Measurements from ENCODE around the gene CCR6.
A peak's percentile ranks its signal among the peaks of the same experiment; 100 is the strongest.

CCR6 gene

GRCh38 chr6:167090171-167090570 lies 32.7 kb upstream of the CCR6 start:
- H2AFZ ChIP-seq (ENCODE audit: low read depth, low read length), result no peak overlapping the region
- no peak overlapping the region for H3K4me2 ChIP-seq (ENCODE audit: low read length)
- TF ChIP-seq CTCF (IDR thresholded peaks at IDR 0.05; ENCODE audit: low read depth, low read length) (no peak), EZH2phosphoT487 (IDR thresholded peaks at IDR 0.05; ENCODE audit: low read depth) (no peak)
- H3K9ac ChIP-seq (ENCODE audit: low read length), result no peak overlapping the region
- H3K79me2 ChIP-seq (ENCODE audit: low read length), result no peaks in the 10 kb centered on the region
- H3K4me3 ChIP-seq (ENCODE audit: low read length), result no peak overlapping the region
- peaks cover 53% of the 10 kb centered on the region for H3K4me1 ChIP-seq (ENCODE audit: low read length)
- H3K9me3 ChIP-seq (ENCODE audit: insufficient read depth, low read length), result no peaks in the 10 kb centered on the region
- H4K20me1 ChIP-seq (ENCODE audit: insufficient read depth, low read length), result no peaks in the 10 kb centered on the region
- no peaks in the 10 kb centered on the region for H3K36me3 ChIP-seq (replicated peaks; ENCODE audit: low read depth, low read length)
- H3K27ac ChIP-seq (ENCODE audit: low read length), result no peak overlapping the region
- H3K27me3 ChIP-seq (ENCODE audit: low read depth, low read length), result peaks cover 5% of the 10 kb centered on the region; the same call in 1 of the 2 replicates

DNA sequence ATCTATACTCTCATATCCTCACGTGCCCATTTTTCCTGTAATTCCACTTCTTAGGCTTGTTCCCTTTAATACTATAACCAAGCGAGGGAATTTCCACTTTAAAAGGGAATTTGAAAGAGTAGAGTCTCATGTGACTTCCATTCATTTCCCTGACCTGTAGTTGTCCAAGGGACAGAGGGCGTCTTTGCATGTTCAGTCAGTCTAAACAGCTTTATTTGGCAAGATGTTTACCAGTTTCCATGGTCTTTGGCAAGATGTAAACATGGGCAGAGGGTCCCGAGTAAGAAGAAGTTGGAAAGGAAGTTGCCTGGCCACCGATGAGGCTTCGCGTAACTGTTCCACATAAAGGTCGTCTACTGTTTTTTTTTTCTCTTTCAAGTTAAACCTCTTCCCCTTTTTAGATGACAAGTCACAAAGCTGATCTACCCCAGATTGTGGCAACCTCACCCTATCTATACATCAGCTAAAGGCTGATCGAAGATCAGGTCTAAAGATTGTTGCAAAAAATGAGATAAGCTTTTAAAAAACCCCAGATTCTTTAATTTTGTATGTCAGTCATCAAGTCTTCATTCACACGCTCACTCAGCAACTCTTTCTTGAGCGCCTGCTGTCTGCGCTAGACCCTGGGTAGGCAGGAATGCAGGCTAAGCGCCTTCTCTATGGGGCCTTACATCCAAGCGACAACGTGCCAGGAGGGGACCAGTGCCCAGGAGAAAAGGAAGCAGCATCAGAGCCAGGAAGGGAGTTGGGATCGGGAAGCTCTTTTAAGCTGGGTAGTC lies 31.7 kb upstream of the CCR6 start:
- H2AFZ ChIP-seq (ENCODE audit: low read depth, low read length), result 0 out of 2 replicates have a peak overlapping the region, but pooled peaks have one; percentile 53
- H3K4me3 ChIP-seq (ENCODE audit: low read length), result peak overlapping the region; percentile 21; the same call in 1 of the 2 replicates
- H3K4me1 ChIP-seq (ENCODE audit: low read length), result peaks cover 62% of the 10 kb centered on the region
- H3K79me2 ChIP-seq (ENCODE audit: low read length), result no peaks in the 10 kb centered on the region
- H4K20me1 ChIP-seq (ENCODE audit: insufficient read depth, low read length), result no peaks in the 10 kb centered on the region
- H3K36me3 ChIP-seq (replicated peaks; ENCODE audit: low read depth, low read length), result no peaks in the 10 kb centered on the region
- peaks cover 5% of the 10 kb centered on the region; the same call in 1 of the 2 replicates for H3K27me3 ChIP-seq (ENCODE audit: low read depth, low read length)
- no peak overlapping the region; the same call in 1 of the 2 replicates for H3K9ac ChIP-seq (ENCODE audit: low read length)
- no peak overlapping the region for H3K27ac ChIP-seq (ENCODE audit: low read length)
- no peaks in the 10 kb centered on the region for H3K9me3 ChIP-seq (ENCODE audit: insufficient read depth, low read length)
- peak overlapping the region; percentile 74 for H3K4me2 ChIP-seq (ENCODE audit: low read length)
- TF ChIP-seq EZH2phosphoT487 (IDR thresholded peaks at IDR 0.05; ENCODE audit: low read depth), result no peak

- H2AFZ ChIP-seq (ENCODE audit: low read depth, low read length), result no peak overlapping the region
Measured at GRCh38 chr6:167091805-167092107, 31.1 kb upstream of the CCR6 start.

DNA sequence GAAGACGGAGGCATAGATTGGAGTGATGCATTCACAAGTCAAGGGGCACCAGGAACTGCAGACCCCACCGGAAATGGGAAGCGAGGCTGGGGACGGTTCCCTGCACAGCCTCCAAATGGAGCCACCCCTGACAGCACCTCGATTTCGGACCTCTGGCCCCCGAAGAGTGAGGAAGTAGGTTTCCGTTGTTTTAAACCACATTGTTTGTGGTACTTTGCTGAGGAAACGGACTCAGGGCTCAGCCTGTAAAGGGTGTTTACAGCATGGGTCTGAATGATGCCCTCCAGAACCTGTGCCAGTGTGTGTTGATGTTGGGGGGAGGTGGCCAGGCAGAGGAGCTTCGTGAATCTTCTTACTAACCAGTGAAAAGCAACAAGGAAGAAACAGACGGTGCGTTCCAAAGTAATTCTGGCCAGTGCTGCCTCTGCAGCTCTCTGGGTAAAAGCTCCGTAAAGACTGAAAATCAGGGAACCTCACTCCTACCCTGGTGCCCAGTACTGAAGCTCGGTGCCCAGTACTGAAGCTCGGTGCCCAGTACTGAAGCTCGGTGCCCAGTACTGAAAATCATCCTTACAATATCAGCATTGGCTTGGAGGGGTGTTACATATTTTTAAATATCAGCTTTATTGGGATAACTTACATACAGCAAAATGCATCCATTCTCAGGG lies 30.1 kb upstream of the CCR6 start:
- H3K36me3 ChIP-seq (replicated peaks; ENCODE audit: low read depth, low read length), result no peaks in the 10 kb centered on the region
- H3K9ac ChIP-seq (ENCODE audit: low read length), result no peak overlapping the region
- no peak overlapping the region for H3K27ac ChIP-seq (ENCODE audit: low read length)
- H3K4me1 ChIP-seq (ENCODE audit: low read length), result peaks cover 68% of the 10 kb centered on the region
- H3K27me3 ChIP-seq (ENCODE audit: low read depth, low read length), result peaks cover 5% of the 10 kb centered on the region; the same call in 1 of the 2 replicates
- no peaks in the 10 kb centered on the region for H3K79me2 ChIP-seq (ENCODE audit: low read length)
- no peak overlapping the region for H3K4me3 ChIP-seq (ENCODE audit: low read length)
- no peak overlapping the region for H2AFZ ChIP-seq (ENCODE audit: low read depth, low read length)
- H3K4me2 ChIP-seq (ENCODE audit: low read length), result no peak overlapping the region
- H3K9me3 ChIP-seq (ENCODE audit: insufficient read depth, low read length), result no peaks in the 10 kb centered on the region
- no peaks in the 10 kb centered on the region for H4K20me1 ChIP-seq (ENCODE audit: insufficient read depth, low read length)
- TF ChIP-seq CTCF (IDR thresholded peaks at IDR 0.05; ENCODE audit: low read depth, low read length) (no peak), EZH2phosphoT487 (IDR thresholded peaks at IDR 0.05; ENCODE audit: low read depth) (no peak)

More at GRCh38 chr6:167091805-167092107, 31.1 kb upstream of the CCR6 start:
- H4K20me1 ChIP-seq (ENCODE audit: insufficient read depth, low read length), result no peaks in the 10 kb centered on the region
- H3K9me3 ChIP-seq (ENCODE audit: insufficient read depth, low read length), result no peaks in the 10 kb centered on the region
- peaks cover 64% of the 10 kb centered on the region for H3K4me1 ChIP-seq (ENCODE audit: low read length)
- no peaks in the 10 kb centered on the region for H3K79me2 ChIP-seq (ENCODE audit: low read length)
- no peaks in the 10 kb centered on the region for H3K36me3 ChIP-seq (replicated peaks; ENCODE audit: low read depth, low read length)
- no peak overlapping the region for H3K4me3 ChIP-seq (ENCODE audit: low read length)
- TF ChIP-seq CTCF (IDR thresholded peaks at IDR 0.05; ENCODE audit: low read depth, low read length) (no peak), EZH2phosphoT487 (IDR thresholded peaks at IDR 0.05; ENCODE audit: low read depth) (no peak)
- H3K4me2 ChIP-seq (ENCODE audit: low read length), result 0 out of 2 replicates have a peak overlapping the region, but pooled peaks have one; percentile 74
- H3K9ac ChIP-seq (ENCODE audit: low read length), result no peak overlapping the region; the same call in 1 of the 2 replicates
- peaks cover 5% of the 10 kb centered on the region; the same call in 1 of the 2 replicates for H3K27me3 ChIP-seq (ENCODE audit: low read depth, low read length)
- no peak overlapping the region for H3K27ac ChIP-seq (ENCODE audit: low read length)
